Gastrocnemius medialis (tissue), 4 donors: ENCODE data around the gene FOXP4.

Source experiments
- POLR2A ChIP-seq, 2 donors: fragments of 450-650 bp; IDR thresholded peaks; one replicate each; pipeline ENCODE4 v1.6.1; 2017; ENCODE audit warnings: antibody characterized with exemption in 2 of 2, mild to moderate bottlenecking in 2 of 2, moderate library complexity in 2 of 2
- TF ChIP-seq, protein P1 (sequence below), 5 experiments: fragments of 450-650 bp in 3 of 5; fragments of 200-600 bp in 2 of 5; sonication (generic) in 2 of 5; IDR thresholded peaks in 4 of 5; conservative IDR thresholded peaks in 1 of 5; 1 replicate in 4 of 5; 2 replicates in 1 of 5; pipeline ENCODE4 v1.5.1; 2016 to 2019; ENCODE audit warnings: antibody characterized with exemption in 5 of 5, mild to moderate bottlenecking in 3 of 5, moderate library complexity in 3 of 5

GRCh38 chr6:41548841-41549642, 2.9 kb downstream of the FOXP4 start:
- TF ChIP-seq, protein P1, sequence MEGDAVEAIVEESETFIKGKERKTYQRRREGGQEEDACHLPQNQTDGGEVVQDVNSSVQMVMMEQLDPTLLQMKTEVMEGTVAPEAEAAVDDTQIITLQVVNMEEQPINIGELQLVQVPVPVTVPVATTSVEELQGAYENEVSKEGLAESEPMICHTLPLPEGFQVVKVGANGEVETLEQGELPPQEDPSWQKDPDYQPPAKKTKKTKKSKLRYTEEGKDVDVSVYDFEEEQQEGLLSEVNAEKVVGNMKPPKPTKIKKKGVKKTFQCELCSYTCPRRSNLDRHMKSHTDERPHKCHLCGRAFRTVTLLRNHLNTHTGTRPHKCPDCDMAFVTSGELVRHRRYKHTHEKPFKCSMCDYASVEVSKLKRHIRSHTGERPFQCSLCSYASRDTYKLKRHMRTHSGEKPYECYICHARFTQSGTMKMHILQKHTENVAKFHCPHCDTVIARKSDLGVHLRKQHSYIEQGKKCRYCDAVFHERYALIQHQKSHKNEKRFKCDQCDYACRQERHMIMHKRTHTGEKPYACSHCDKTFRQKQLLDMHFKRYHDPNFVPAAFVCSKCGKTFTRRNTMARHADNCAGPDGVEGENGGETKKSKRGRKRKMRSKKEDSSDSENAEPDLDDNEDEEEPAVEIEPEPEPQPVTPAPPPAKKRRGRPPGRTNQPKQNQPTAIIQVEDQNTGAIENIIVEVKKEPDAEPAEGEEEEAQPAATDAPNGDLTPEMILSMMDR (IDR thresholded peaks at IDR 0.05 in 4 of 5, conservative IDR thresholded peaks at IDR 0.05 in 1 of 5): no peak
- TF ChIP-seq POLR2A (IDR thresholded peaks at IDR 0.05): no peak
